GM12878 (cell line): Measurements from ENCODE around the gene H2BK1. TPM values are rescaled to one million over a fixed set of nuclear protein-coding genes. Genes with fewer than 3 reads are reported as not detected.
A peak's percentile ranks its signal among the peaks of the same experiment; 100 is the strongest.

Experiments used
- ATAC-seq: fragments of 200-7000 bp; cut with Tn5 transposase; 3 replicates; pipeline ENCODE4 v1.9.1; 2020; ENCODE audit warnings: mild to moderate bottlenecking, moderate library complexity
- BruUV-seq: library from RNA; stranded (reverse); fragments of 400-500 nt; replicated peaks from 2 replicates; lab custom pipeline; 2021; lab: Mats Ljungman, UMichigan
- CTCF ChIA-PET: fragments of 300-600 bp; sonication (Branson Sonifier 250); formaldehyde crosslinking; extraction: SDS; loops from one replicate; lab custom pipeline; 2021; ENCODE audit warnings: inconsistent platforms; lab: Yijun Ruan, JAX
- POLR2A ChIA-PET: fragments of 350-600 bp; formaldehyde crosslinking; extraction: SDS; loops from one replicate; lab custom pipeline; 2021; ENCODE audit warnings: inconsistent platforms; lab: Charles Lee
- RAD21 ChIA-PET: fragments of 300-600 bp; sonication (Branson Sonifier 250); formaldehyde crosslinking; loops from one replicate; lab custom pipeline; 2023; ENCODE audit warnings: antibody characterized with exemption; ENCODE audit not compliant: unreplicated experiment; lab: Charles Lee
- SMC1A ChIA-PET: fragments of 300-600 bp; sonication (Branson Sonifier 250); formaldehyde crosslinking; loops from one replicate; lab custom pipeline; 2023; ENCODE audit not compliant: unreplicated experiment, uncharacterized antibody; lab: Charles Lee
- DNase-seq: peaks from one replicate; pipeline ENCODE4 v3.0.0-alpha.2; 2011; ENCODE audit warnings: low read depth, low spot score
- FAIRE-seq: peaks from 3 replicates; lab custom pipeline; 2011; peaks lifted over from hg19 to GRCh38; lab: Jason Lieb, UNC
- H2AFZ ChIP-seq: 2 replicates; pipeline ENCODE4 v1.6.0; 2011; ENCODE audit warnings: low read depth, low read length, control low read depth; ENCODE audit not compliant: control insufficient read depth
- H3K27ac ChIP-seq: 2 replicates; pipeline ENCODE4 v1.5.1; 2011; ENCODE audit warnings: control low read depth; ENCODE audit not compliant: control insufficient read depth, insufficient read depth
- H3K27me3 ChIP-seq, 2 experiments: replicated peaks in 1 of 2; 2 replicates each; pipeline versions ENCODE4 v1.6.0 to v1.6.1; 2011; ENCODE audit warnings: low read length in 1 of 2; ENCODE audit not compliant: control insufficient read depth in 2 of 2, insufficient read depth in 2 of 2
- H3K36me3 ChIP-seq, 2 experiments: 2 replicates each; pipeline ENCODE4 v1.5.1; 2011; ENCODE audit warnings: low read length in 1 of 2; ENCODE audit not compliant: control insufficient read depth in 2 of 2, insufficient read depth in 2 of 2
- H3K4me1 ChIP-seq: 2 replicates; pipeline ENCODE4 v1.6.1; 2011; ENCODE audit warnings: mild to moderate bottlenecking, low read length, moderate library complexity, mixed read lengths; ENCODE audit not compliant: control insufficient read depth, insufficient read depth
- H3K4me2 ChIP-seq: 2 replicates; pipeline ENCODE4 v1.6.0; 2011; ENCODE audit warnings: control low read depth; ENCODE audit not compliant: control insufficient read depth, insufficient read depth
- H3K4me3 ChIP-seq: fragments of 200-600 bp; sonication (generic); 2 replicates; pipeline ENCODE4 v1.5.1; 2016
- H3K79me2 ChIP-seq: 2 replicates; pipeline ENCODE4 v1.6.0; 2011; ENCODE audit warnings: low read length; ENCODE audit not compliant: control insufficient read depth, insufficient read depth
- H3K9ac ChIP-seq: 2 replicates; pipeline ENCODE4 v1.8.0; 2011; ENCODE audit warnings: low read length, control low read depth, mixed read lengths; ENCODE audit not compliant: control insufficient read depth, insufficient read depth
- H3K9me3 ChIP-seq: replicated peaks from 3 replicates; pipeline ENCODE4 v1.5.1; 2011; ENCODE audit warnings: mild to moderate bottlenecking, low read length; ENCODE audit not compliant: control insufficient read depth, insufficient read depth
- H4K20me1 ChIP-seq: 2 replicates; pipeline ENCODE4 v1.6.0; 2011; ENCODE audit not compliant: control insufficient read depth, insufficient read depth
- BHLHE40 ChIP-seq, 2 experiments: fragments of 450-650 bp in 1 of 2; IDR thresholded peaks; 2 replicates each; pipeline ENCODE4 v1.6.1; 2011 to 2017; ENCODE audit warnings: low read depth in 2 of 2, borderline replicate concordance in 1 of 2, improper control_type of control experiment in 1 of 2, low read length in 1 of 2, mild to moderate bottlenecking in 1 of 2
- IKZF1 ChIP-seq: fragments of 450-650 bp; conservative IDR thresholded peaks from 2 replicates; pipeline ENCODE4 v1.6.1; 2017; ENCODE audit warnings: antibody characterized with exemption, mild to moderate bottlenecking
- MXI1 ChIP-seq: fragments of 150-350 bp; IDR thresholded peaks from 2 replicates; pipeline ENCODE4 v1.6.1; 2011; ENCODE audit warnings: low read depth, mild to moderate bottlenecking, inconsistent platforms, low read length, improper control_type of control experiment
- POLR2A ChIP-seq: IDR thresholded peaks from 2 replicates; pipeline ENCODE4 v1.6.1; 2011; ENCODE audit warnings: low read depth, mild to moderate bottlenecking, low read length
- SPI1 ChIP-seq: IDR thresholded peaks from 2 replicates; pipeline ENCODE4 v1.6.1; 2011; ENCODE audit warnings: low read depth, mild to moderate bottlenecking, low read length, moderate library complexity, borderline replicate concordance; ENCODE audit not compliant: insufficient read depth
- SREBF1 ChIP-seq: IDR thresholded peaks from 2 replicates; pipeline ENCODE4 v1.6.1; 2012; ENCODE audit warnings: mild to moderate bottlenecking, low read length
- TCF3 ChIP-seq: IDR thresholded peaks from 2 replicates; pipeline ENCODE4 v1.6.1; 2012; ENCODE audit warnings: low read depth, mild to moderate bottlenecking, low read length, borderline replicate concordance; ENCODE audit not compliant: insufficient read depth
- WRNIP1 ChIP-seq: IDR thresholded peaks from 2 replicates; pipeline ENCODE4 v1.6.1; 2011; ENCODE audit warnings: low read depth, low read length, improper control_type of control experiment, borderline replicate concordance
- ZNF217 ChIP-seq: fragments of 450-650 bp; IDR thresholded peaks from 2 replicates; pipeline ENCODE4 v1.6.1; 2017; ENCODE audit warnings: antibody characterized with exemption, mild to moderate bottlenecking
- WGBS: methylation state at CpG from one replicate; pipeline ENCODE4 v1.1.6; 2016; ENCODE audit warnings: low lambda C conversion rate; ENCODE audit not compliant: insufficient replicate concordance, insufficient coverage; ENCODE audit errors: missing lambda C conversion rate; 5-methylcytosine and 5-hydroxymethylcytosine counted together
- in situ Hi-C: fragments of 300-500 bp; cut with MboI; formaldehyde crosslinking; loops from 9 replicates; pipeline ENCODE4 v1.14.3; 2018; ENCODE audit warnings: mixed read lengths
- intact Hi-C: fragments of 100-400 bp; cut with micrococcal nuclease; formaldehyde crosslinking; loops from one replicate; pipeline ENCODE4 v1.14.2; 2022; ENCODE audit not compliant: unreplicated experiment
- polyA plus RNA-seq, 11 experiments: library from polyadenylated mRNA; depleted of rRNA in 4 of 11; unstranded in 6 of 11; stranded (reverse) in 5 of 11; fragments of >200 nt; fragmentation: Nextera tagmentation in 4 of 11; fragmentation: Illumina TruSeq in 1 of 11; extraction: Ambion mirVana in 4 of 11; extraction: Trizol in 1 of 11; gene quantifications; 1 replicate in 1 of 11; 2 replicates in 10 of 11; pipeline versions ENCODE4 v1.2.1 to v1.2.3, GENCODE V29; 2011 to 2016; ENCODE audit warnings: inconsistent platforms in 2 of 11, missing spikeins in 2 of 11, low read depth in 1 of 11
- total RNA-seq, 4 experiments: library from RNA; depleted of rRNA in 3 of 4; stranded (reverse); fragments of >200 nt in 3 of 4; fragmentation: Illumina TruSeq in 1 of 4; extraction: Trizol in 1 of 4; gene quantifications; 2 replicates each; pipeline versions ENCODE4 v1.2.1 to v1.2.3, GENCODE V29; 2013 to 2021
- TF ChIP-seq, protein P1 (sequence below): fragments of 450-650 bp; IDR thresholded peaks from 2 replicates; pipeline ENCODE4 v1.6.1; 2016; ENCODE audit warnings: mild to moderate bottlenecking

Gene H2BK1
- total and polyA plus RNA-seq, 10 of the 15 experiments (the other 5 are each of a cell fraction or from before 2014, with no cell fraction given), result 0.54 TPM; not detected in 9

DNA sequence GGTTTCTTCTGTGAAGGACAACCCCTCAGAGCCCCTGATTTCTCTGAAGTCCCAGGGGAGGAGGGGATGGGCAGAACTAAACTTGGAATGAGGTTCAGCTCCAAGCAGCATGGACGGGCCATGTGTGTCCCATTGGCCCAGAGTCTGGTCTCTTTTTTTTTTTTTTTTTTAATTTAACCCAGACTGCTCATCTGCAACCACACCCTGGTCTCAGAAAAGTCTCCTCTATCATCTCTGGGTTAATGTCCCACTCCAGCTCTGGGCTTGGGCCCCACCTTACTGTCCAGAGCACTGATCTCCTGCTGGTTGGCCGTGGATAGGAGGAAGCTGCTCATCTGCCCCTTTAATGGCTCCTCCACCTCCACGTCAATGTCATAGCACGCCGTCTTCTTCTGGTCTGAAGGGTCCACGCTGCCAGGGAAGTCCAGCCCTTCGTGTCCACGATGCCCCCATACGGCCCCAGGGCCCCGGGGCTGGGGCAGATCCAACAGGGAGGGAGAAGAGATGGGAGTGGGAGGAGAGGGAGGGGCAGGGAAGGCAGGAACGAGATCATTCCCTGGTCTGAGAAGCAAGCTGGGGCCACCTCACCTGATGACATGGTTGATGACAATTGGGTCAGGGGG lies 29.7 kb upstream of the H2BK1 start:
- peaks cover under 1% of the 10 kb centered on the region in 2 experiments; a peak in 2 of 4 replicates for H3K27me3 ChIP-seq
- no TSS peak for BruUV-seq
- peaks cover 0 to 13% of the 10 kb centered on the region in 2 experiments; a peak in 3 of 4 replicates for H3K36me3 ChIP-seq
- intact Hi-C loops (loop anchor here (5.0 kb wide), 1 partner anchor 68 kb away; no protein-coding TSS in a partner anchor), in situ Hi-C loops (no loop called here)
- ChIA-PET POLR2A (interaction anchor here (0.6 kb wide), 1 partner anchor 51 kb away, joined by 3 read pairs; no protein-coding TSS in a partner anchor), SMC1A (no interaction called here), CTCF (interaction anchor here (0.6 kb wide), 1 partner anchor 116 kb away, joined by 3 read pairs; no protein-coding TSS in a partner anchor), RAD21 (interaction anchor here (1.3 kb wide), 1 partner anchor 13 kb away, joined by 7 read pairs; the partner anchor contains the start of gene ABCF2)
- H3K9ac ChIP-seq, result no peak overlapping the region
- DNase-seq (no peak), FAIRE-seq (no peak), ATAC-seq (no peak)
- peaks cover 13% of the 10 kb centered on the region for H3K4me1 ChIP-seq
- no peak overlapping the region for H3K4me3 ChIP-seq
- no peaks in the 10 kb centered on the region for H3K9me3 ChIP-seq
- no peak overlapping the region for H3K27ac ChIP-seq
- 79% methylated on average over 11 of the region's 11 CpGs for WGBS
- H2AFZ ChIP-seq, result no peak overlapping the region
- TF ChIP-seq MXI1, result no peak
- TF ChIP-seq POLR2A, result peak; percentile 47; the same call in 1 of the 2 replicates
- H3K4me2 ChIP-seq, result no peak overlapping the region
- H4K20me1 ChIP-seq, result no peaks in the 10 kb centered on the region
- peaks cover 6% of the 10 kb centered on the region for H3K79me2 ChIP-seq

DNA sequence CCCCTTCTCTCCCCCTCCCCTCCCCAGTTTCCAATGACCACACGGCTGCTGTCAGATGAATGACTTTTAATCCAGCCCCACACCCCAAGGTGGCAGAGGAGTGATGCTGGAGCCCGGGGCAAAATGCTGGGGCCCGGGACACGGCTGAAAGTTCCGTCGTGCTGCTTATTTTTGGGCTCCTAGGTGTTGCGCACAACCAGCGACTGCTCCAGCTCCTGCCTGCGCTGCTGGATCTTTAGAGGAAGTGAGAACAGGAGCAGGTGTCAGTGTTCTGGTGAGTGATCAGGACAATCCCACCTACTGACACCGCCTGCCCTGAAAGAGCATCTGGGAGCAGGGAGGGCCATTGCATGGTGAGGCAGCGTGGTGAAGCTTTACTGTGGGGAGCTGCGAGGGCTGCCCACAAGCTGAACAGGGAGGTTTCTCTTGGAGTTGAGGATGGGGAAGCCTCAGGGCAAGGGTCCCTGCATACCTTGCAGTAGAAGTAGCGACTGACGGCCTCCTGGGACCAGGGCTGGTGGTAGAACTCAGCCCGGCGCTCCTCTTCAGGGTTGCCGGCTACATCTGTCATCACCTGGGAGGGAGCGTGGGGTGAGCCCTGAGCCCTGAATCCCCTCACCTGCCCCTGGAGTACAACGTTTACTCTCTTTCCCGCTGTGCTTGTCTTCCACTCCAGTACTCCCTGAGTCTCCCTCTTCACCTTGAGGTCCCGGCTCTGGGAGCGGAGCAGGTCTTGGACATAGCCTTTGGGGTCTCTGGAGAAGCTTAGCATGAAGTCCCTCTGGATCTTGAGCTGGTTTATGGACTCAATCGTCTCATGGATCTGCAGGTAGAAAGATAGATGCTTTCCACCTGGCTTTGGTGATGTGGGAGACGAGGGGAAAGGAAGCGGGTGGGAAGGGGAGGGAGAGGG lies 28.9 kb upstream of the H2BK1 start:
- no peaks in the 10 kb centered on the region for H4K20me1 ChIP-seq
- H2AFZ ChIP-seq, result no peak overlapping the region
- no peak; the same call in 2 of the 3 replicates for ATAC-seq
- H3K27me3 ChIP-seq, result no peaks in the 10 kb centered on the region
- FAIRE-seq, result no peak
- CTCF ChIA-PET, result interaction anchor here (0.6 kb wide), 1 partner anchor 115 kb away, joined by 3 read pairs; no protein-coding TSS in a partner anchor
- RAD21 ChIA-PET, result interaction anchor here (1.3 kb wide), 1 partner anchor 12 kb away, joined by 7 read pairs; the partner anchor contains the start of gene ABCF2
- H3K27ac ChIP-seq, result no peak overlapping the region
- TF ChIP-seq ZNF217, result no peak
- no peak for TF ChIP-seq BHLHE40 (IDR thresholded peaks at IDR 0.05; ENCODE audit: borderline replicate concordance in 1 of 2, low read depth in 2 of 2, low read length in 1 of 2)
- TF ChIP-seq, protein P1, sequence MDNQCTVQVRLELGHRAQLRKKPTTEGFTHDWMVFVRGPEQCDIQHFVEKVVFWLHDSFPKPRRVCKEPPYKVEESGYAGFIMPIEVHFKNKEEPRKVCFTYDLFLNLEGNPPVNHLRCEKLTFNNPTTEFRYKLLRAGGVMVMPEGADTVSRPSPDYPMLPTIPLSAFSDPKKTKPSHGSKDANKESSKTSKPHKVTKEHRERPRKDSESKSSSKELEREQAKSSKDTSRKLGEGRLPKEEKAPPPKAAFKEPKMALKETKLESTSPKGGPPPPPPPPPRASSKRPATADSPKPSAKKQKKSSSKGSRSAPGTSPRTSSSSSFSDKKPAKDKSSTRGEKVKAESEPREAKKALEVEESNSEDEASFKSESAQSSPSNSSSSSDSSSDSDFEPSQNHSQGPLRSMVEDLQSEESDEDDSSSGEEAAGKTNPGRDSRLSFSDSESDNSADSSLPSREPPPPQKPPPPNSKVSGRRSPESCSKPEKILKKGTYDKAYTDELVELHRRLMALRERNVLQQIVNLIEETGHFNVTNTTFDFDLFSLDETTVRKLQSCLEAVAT, result no peak
- TF ChIP-seq SREBF1, result no peak
- peak; percentile 33; the same call in 1 of the 2 replicates for TF ChIP-seq POLR2A
- TF ChIP-seq TCF3, result no peak
- TF ChIP-seq WRNIP1, result no peak
- 0 out of 2 replicates have a peak, but pooled peaks have one; percentile 16 for TF ChIP-seq IKZF1
- peak; percentile 62 for TF ChIP-seq SPI1
- TF ChIP-seq, all 136 proteins: peak for 3
- H3K9ac ChIP-seq, result no peak overlapping the region
- ChIA-PET POLR2A (no interaction called here), SMC1A (no interaction called here)
- peaks cover 12% of the 10 kb centered on the region for H3K79me2 ChIP-seq
- WGBS, result 91% methylated on average over 25 of the region's 25 CpGs
- H3K4me2 ChIP-seq, result no peak overlapping the region
- peaks cover 11% of the 10 kb centered on the region for H3K4me1 ChIP-seq
- H3K4me3 ChIP-seq, result no peak overlapping the region
- H3K9me3 ChIP-seq, result no peaks in the 10 kb centered on the region
- H3K36me3 ChIP-seq, result peaks cover 0 to 13% of the 10 kb centered on the region in 2 experiments; a peak in 3 of 4 replicates
- no TSS peak for BruUV-seq
- no peak for DNase-seq
- intact Hi-C loops, result no loop called here
- in situ Hi-C loops, result no loop called here
